HEK293T (cell line): ENCODE data around the gene KRTAP10-9.

Experiments
- ELF4 ChIP-seq: fragments of 450-650 bp; IDR thresholded peaks from 2 replicates; pipeline ENCODE4 v1.6.1; 2017; ENCODE audit warnings: antibody characterized with exemption
- FOXM1 ChIP-seq: fragments of 450-650 bp; IDR thresholded peaks from 2 replicates; pipeline ENCODE4 v1.6.1; 2017; ENCODE audit warnings: mild to moderate bottlenecking, borderline replicate concordance
- TARDBP ChIP-seq: fragments of 450-650 bp; IDR thresholded peaks from 2 replicates; pipeline ENCODE4 v1.6.1; 2016

- TF ChIP-seq FOXM1 (no peak), TARDBP (no peak), ELF4 (no peak)
These were observed 11.4 kb upstream of the KRTAP10-9 start for GRCh38 chr21:44615466-44615865.
